Adrenal gland (tissue), 12 donors: ENCODE results near the gene ZNF774. TPM values are rescaled to one million over a fixed set of nuclear protein-coding genes. Genes with fewer than 3 reads are reported as not detected.

ENCODE experiments used
- DNase-seq, 7 donors: peaks; one replicate each; pipeline ENCODE4 v3.0.0-alpha.2; 2019 to 2020
- H3K27ac ChIP-seq, 5 donors: fragments of 200-600 bp; sonication (generic) in 4 of 5; 1 replicate in 3 of 5; 2 replicates in 2 of 5; pipeline versions ENCODE4 v1.5.1 to v1.8.0; 2016 to 2020; ENCODE audit warnings: mild to moderate bottlenecking in 1 of 5
- H3K27me3 ChIP-seq: fragments of 200-600 bp; 2 replicates; pipeline ENCODE4 v1.8.0; 2021
- H3K36me3 ChIP-seq, 2 donors: fragments of 200-600 bp; replicated peaks in 1 of 2; 1 replicate in 1 of 2; 2 replicates in 1 of 2; pipeline versions ENCODE4 v1.5.1 to v1.8.0; 2018 to 2022
- H3K4me1 ChIP-seq, 2 donors: fragments of 200-600 bp; replicated peaks in 1 of 2; 1 replicate in 1 of 2; 2 replicates in 1 of 2; pipeline versions ENCODE4 v1.5.1 to v1.8.0; 2018 to 2021
- H3K4me3 ChIP-seq, 4 donors: fragments of 200-600 bp; sonication (generic) in 3 of 4; one replicate each; pipeline ENCODE4 v1.5.1; 2016 to 2018
- H3K9me3 ChIP-seq, 3 donors: fragments of 200-600 bp; sonication (generic) in 1 of 3; replicated peaks in 1 of 3; 1 replicate in 2 of 3; 2 replicates in 1 of 3; pipeline versions ENCODE4 v1.5.1 to v1.8.0; 2016 to 2021
- CTCF ChIP-seq, 6 experiments: fragments of 450-650 bp in 4 of 6; fragments of 200-600 bp in 2 of 6; sonication (generic) in 1 of 6; IDR thresholded peaks; 1 replicate in 5 of 6; 2 replicates in 1 of 6; pipeline versions ENCODE4 v1.5.1 to v1.8.0; 2016 to 2021; ENCODE audit warnings: antibody characterized with exemption in 6 of 6, mild to moderate bottlenecking in 2 of 6, moderate library complexity in 1 of 6
- POLR2A ChIP-seq, 2 donors: fragments of 450-650 bp; IDR thresholded peaks; one replicate each; pipeline ENCODE4 v1.6.1; 2017; ENCODE audit warnings: antibody characterized with exemption in 2 of 2, mild to moderate bottlenecking in 2 of 2, moderate library complexity in 1 of 2
- WGBS, 4 donors: extraction: QIAGEN DNeasy Blood & Tissue Kit in 2 of 4; methylation state at CpG; one replicate each; pipeline versions ENCODE4 v1.1.5 to v1.1.7; 2013 to 2017; 5-methylcytosine and 5-hydroxymethylcytosine counted together
- intact Hi-C, 2 donors: fragments of 100-400 bp; cut with DNase I; formaldehyde crosslinking; loops; one replicate each; pipeline versions ENCODE4 v1.14.1 to v1.15.0; 2022 to 2023
- polyA plus RNA-seq, 3 donors: library from polyadenylated mRNA; stranded (reverse); fragments of 200-250 nt in 2 of 3; fragments of 350-450 nt in 1 of 3; fragmentation: Illumina TruSeq in 1 of 3; extraction: RNeasy Lipid Tissue Mini Kit (QIAGEN cat#74804) in 1 of 3; gene quantifications; one replicate each; pipeline ENCODE4 v1.2.3, GENCODE V29; 2013 to 2014
- total RNA-seq, 9 donors: library from RNA; depleted of rRNA in 4 of 9; stranded (reverse); fragments of >200 nt in 4 of 9; fragments of 120-200 nt in 1 of 9; fragmentation: NEBNext Ultra II Directional in 1 of 9; extraction: Animal tissue kit (Norgen Biotek cat#: 25700) in 1 of 9; gene quantifications; one replicate each; pipeline versions ENCODE4 v1.1.0 to v1.2.4, GENCODE V29; 2013 to 2023
- donor health status: healthy with polysubstance abuse.
- donor health status: Bipolar disorder and iron deficiency.
- donor health status: DM: yes; HTN: yes; CAD: no.
- donor health status: DM: no; HTN: no; CAD: no.
- donor health status: DM: no; HTN: no; CAD: no.
- donor health status: DM: yes; HTN: yes; CAD: no.

The ZNF774 gene
- total and polyA plus RNA-seq, 12 donors, result 1.0 to 21.4 (median 6.0) TPM

GRCh38 chr15:90381515-90381914, 29.4 kb downstream of the ZNF774 start:
- H3K4me3 ChIP-seq, result no peak overlapping the region
- TF ChIP-seq CTCF (IDR thresholded peaks at IDR 0.05) (no peak), POLR2A (IDR thresholded peaks at IDR 0.05) (no peak)
- DNase-seq, result no peak
- no peaks in the 10 kb centered on the region for H3K27me3 ChIP-seq
- H3K4me1 ChIP-seq, result no peaks in the 10 kb centered on the region
- peaks cover 0 to 6% (median 0%) of the 10 kb centered on the region in 3 donors for H3K9me3 ChIP-seq
- H3K27ac ChIP-seq, result no peak overlapping the region
- no peaks in the 10 kb centered on the region for H3K36me3 ChIP-seq
- intact Hi-C loops, result no loop called here

- H3K4me1 ChIP-seq, result peaks cover 0 to under 1% of the 10 kb centered on the region in 2 donors
- TF ChIP-seq POLR2A (IDR thresholded peaks at IDR 0.05) (no peak), CTCF (IDR thresholded peaks at IDR 0.05) (peak in 1 of 6 experiments; percentile 27)
- intact Hi-C loops, result no loop called here
- H3K27ac ChIP-seq, result no peak overlapping the region
- H3K9me3 ChIP-seq, result peaks cover 0 to 6% (median 0%) of the 10 kb centered on the region in 3 donors
- DNase-seq, result peak in 1 of 7 donors; percentile 23
- H3K4me3 ChIP-seq, result no peak overlapping the region
- no peaks in the 10 kb centered on the region for H3K27me3 ChIP-seq
- no peaks in the 10 kb centered on the region for H3K36me3 ChIP-seq
These were observed 30.2 kb downstream of the ZNF774 start for GRCh38 chr15:90382320-90382719.

GRCh38 chr15:90386221-90386620, 34.1 kb downstream of the ZNF774 start:
- TF ChIP-seq POLR2A (IDR thresholded peaks at IDR 0.05), result no peak
- no peak for TF ChIP-seq CTCF (IDR thresholded peaks at IDR 0.05)
- Histone ChIP-seq H3K27ac (no peak overlapping the region), H3K4me3 (no peak overlapping the region), H3K36me3 (peaks cover 0 to 8% of the 10 kb centered on the region in 2 donors), H3K9me3 (no peaks in the 10 kb centered on the region), H3K27me3 (no peaks in the 10 kb centered on the region), H3K4me1 (peaks cover 21 to 23% of the 10 kb centered on the region in 2 donors)
- intact Hi-C loops, result no loop called here
- no peak for DNase-seq
- 76 to 85% (median 82%) methylated on average over 2 of the region's 2 CpGs for WGBS, 4 donors

- intact Hi-C loops, result no loop called here
- peak within 1 kb of the TSS; percentile 70 to 94 (median 79) for H3K4me3 ChIP-seq
- peaks cover 28 to 35% of the 10 kb centered on the region in 2 donors for H3K4me1 ChIP-seq
- no peaks in the 10 kb centered on the region for H3K27me3 ChIP-seq
- H3K36me3 ChIP-seq, result peaks cover 0 to 12% of the 10 kb centered on the region in 2 donors
- DNase-seq, result peak; percentile 98 to 99 (median 99)
- 4 to 59% (median 9%) methylated on average over 5 to 62 of the region's 62 CpGs for WGBS, 4 donors
- peak within 1 kb of the TSS; percentile 87 to 99 (median 98) for H3K27ac ChIP-seq
- TF ChIP-seq CTCF (IDR thresholded peaks at IDR 0.05) (peak in 1 of 6 experiments; percentile 1), POLR2A (IDR thresholded peaks at IDR 0.05) (peak; percentile 92 to 95)
- H3K9me3 ChIP-seq, result no peaks in the 10 kb centered on the region
These were observed 35.7 kb downstream of the ZNF774 start, which contains the start of gene IQGAP1 for GRCh38 chr15:90387534-90388461. TSS of gene IQGAP1 (plus strand) at chr15:90388242. CDS start at chr15:90388342, 100 bp downstream.
